ENCODE measurements around the gene ZNF628.

ZNF628 gene

GRCh38 chr19:55461259-55461973, 15.0 kb upstream of the ZNF628 start, which contains the start of gene ISOC2:
Gene ISOC2 (minus strand): TSS chr19:55461642. CDS start chr19:55456486, 5,156 bp downstream.
- peak within 1 kb of the TSS; percentile 93 for H3K27ac ChIP-seq (ENCODE audit: low read depth, low read length, poor library complexity, severe bottlenecking)
- H3K9me3 ChIP-seq (ENCODE audit: low read length), result no peaks in the 10 kb centered on the region
- H3F3A ChIP-seq (ENCODE audit: insufficient read depth, low read length), result no peaks in the 10 kb centered on the region
- H3K36me3 ChIP-seq (ENCODE audit: insufficient read depth, low read length), result 0 out of 2 replicates have a peak, but pooled peaks cover 5% of the 10 kb centered on the region
- peaks cover 20% of the 10 kb centered on the region for H3K4me1 ChIP-seq (ENCODE audit: insufficient read depth, low read length, severe bottlenecking)
- no peaks in the 10 kb centered on the region for H4K20me1 ChIP-seq (ENCODE audit: insufficient read depth, low read length)
- no peaks in the 10 kb centered on the region for H3K27me3 ChIP-seq (ENCODE audit: insufficient read depth, low read length)
- H3K4me2 ChIP-seq (ENCODE audit: low read length), result peak within 1 kb of the TSS; percentile 78
- H3K9ac ChIP-seq (ENCODE audit: low read length), result peak within 1 kb of the TSS; percentile 95
- no peaks in the 10 kb centered on the region for H3K9me2 ChIP-seq (ENCODE audit: low read depth, low read length)
- no peaks in the 10 kb centered on the region for H3K79me2 ChIP-seq (ENCODE audit: insufficient read depth, low read length)
- TF ChIP-seq CTCF (IDR thresholded peaks at IDR 0.05; ENCODE audit: low read length) (no peak), EZH2 (IDR thresholded peaks at IDR 0.05; ENCODE audit: borderline replicate concordance, low read length) (no peak)
- H3K4me3 ChIP-seq (ENCODE audit: low read depth, low read length, poor library complexity, severe bottlenecking), result peak within 1 kb of the TSS; percentile 88
- H2AFZ ChIP-seq (ENCODE audit: low read length), result no peak within 1 kb of the TSS

GRCh38 chr19:55461974-55462626, 14.3 kb upstream of the ZNF628 start:
- TF ChIP-seq EZH2 (IDR thresholded peaks at IDR 0.05; ENCODE audit: borderline replicate concordance, low read length) (no peak), CTCF (IDR thresholded peaks at IDR 0.05; ENCODE audit: low read length) (no peak)
- H3K4me1 ChIP-seq (ENCODE audit: insufficient read depth, low read length, severe bottlenecking), result peaks cover 20% of the 10 kb centered on the region
- no peaks in the 10 kb centered on the region for H3K27me3 ChIP-seq (ENCODE audit: insufficient read depth, low read length)
- peak overlapping the region; percentile 78 for H3K4me2 ChIP-seq (ENCODE audit: low read length)
- peak overlapping the region; percentile 61 for H3K9ac ChIP-seq (ENCODE audit: low read length)
- peak overlapping the region; percentile 88 for H3K4me3 ChIP-seq (ENCODE audit: low read depth, low read length, poor library complexity, severe bottlenecking)
- H3K9me3 ChIP-seq (ENCODE audit: low read length), result no peaks in the 10 kb centered on the region
- no peaks in the 10 kb centered on the region for H3K36me3 ChIP-seq (ENCODE audit: insufficient read depth, low read length)
- H3K27ac ChIP-seq (ENCODE audit: low read depth, low read length, poor library complexity, severe bottlenecking), result no peak overlapping the region
- no peaks in the 10 kb centered on the region for H4K20me1 ChIP-seq (ENCODE audit: insufficient read depth, low read length)
- no peaks in the 10 kb centered on the region for H3F3A ChIP-seq (ENCODE audit: insufficient read depth, low read length)
- H3K9me2 ChIP-seq (ENCODE audit: low read depth, low read length), result no peaks in the 10 kb centered on the region
- H3K79me2 ChIP-seq (ENCODE audit: insufficient read depth, low read length), result no peaks in the 10 kb centered on the region
- no peak overlapping the region for H2AFZ ChIP-seq (ENCODE audit: low read length)

GRCh38 chr19:55462722-55463121, 13.7 kb upstream of the ZNF628 start:
- Histone ChIP-seq H2AFZ (ENCODE audit: low read length) (no peak overlapping the region), H3K4me3 (ENCODE audit: low read depth, low read length, poor library complexity, severe bottlenecking) (no peak overlapping the region), H3K9ac (ENCODE audit: low read length) (no peak overlapping the region), H3K27me3 (ENCODE audit: insufficient read depth, low read length) (no peaks in the 10 kb centered on the region), H3F3A (ENCODE audit: insufficient read depth, low read length) (no peaks in the 10 kb centered on the region), H3K9me2 (ENCODE audit: low read depth, low read length) (no peaks in the 10 kb centered on the region), H3K79me2 (ENCODE audit: insufficient read depth, low read length) (no peaks in the 10 kb centered on the region), H3K4me1 (ENCODE audit: insufficient read depth, low read length, severe bottlenecking) (peaks cover 20% of the 10 kb centered on the region), H3K36me3 (ENCODE audit: insufficient read depth, low read length) (no peaks in the 10 kb centered on the region), H4K20me1 (ENCODE audit: insufficient read depth, low read length) (no peaks in the 10 kb centered on the region), H3K4me2 (ENCODE audit: low read length) (no peak overlapping the region), H3K9me3 (ENCODE audit: low read length) (no peaks in the 10 kb centered on the region), H3K27ac (ENCODE audit: low read depth, low read length, poor library complexity, severe bottlenecking) (no peak overlapping the region)
- TF ChIP-seq EZH2 (IDR thresholded peaks at IDR 0.05; ENCODE audit: borderline replicate concordance, low read length) (no peak), CTCF (IDR thresholded peaks at IDR 0.05; ENCODE audit: low read length) (no peak)
